ENCODE measurements around the gene ITLN2. TPM values are rescaled to one million over a fixed set of nuclear protein-coding genes. Genes with fewer than 3 reads are reported as not detected.

Gene ITLN2
- total and polyA plus RNA-seq, 2 donors (not counting 3 experiments of a cell fraction or from before 2014, with no cell fraction given) = 0.46 TPM; not detected in 1

DNA sequence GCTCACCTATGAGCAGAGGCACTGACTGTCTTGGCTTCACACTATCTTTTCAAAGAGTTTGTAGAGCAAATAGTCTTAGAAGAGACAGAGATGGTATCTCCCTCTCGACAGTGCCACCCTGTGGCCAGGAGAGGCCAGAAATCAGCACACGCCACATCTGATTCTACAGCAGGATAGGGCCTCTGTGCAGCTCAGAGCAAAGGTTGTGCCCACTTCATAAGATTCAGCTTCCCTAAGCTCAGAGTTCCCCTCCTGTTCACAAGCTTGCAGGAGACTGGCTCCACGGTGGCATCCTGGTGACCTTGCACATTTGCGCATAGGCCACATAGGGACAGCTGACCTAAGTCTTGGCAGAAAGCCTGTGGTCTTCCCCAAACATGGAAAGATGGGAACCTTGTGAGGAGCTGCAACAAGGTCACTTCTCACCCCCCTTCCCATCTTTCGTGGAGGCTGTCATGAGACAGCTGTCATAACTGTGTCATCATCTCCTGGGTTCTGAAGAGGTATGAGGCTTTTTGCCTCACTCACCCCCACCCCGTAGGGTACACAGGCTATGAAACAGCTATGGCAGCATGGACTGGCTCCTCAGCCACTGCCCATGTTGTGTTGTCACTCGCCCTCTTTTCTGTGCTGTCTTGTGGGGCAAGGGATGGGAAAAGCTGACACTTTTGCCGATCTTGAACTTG is 3.0 kb downstream of the ITLN2 start:
- H3K4me2 ChIP-seq (ENCODE audit: insufficient read depth, low read length) = no peak overlapping the region
- H3K4me1 ChIP-seq (ENCODE audit: control insufficient read depth, extremely low read depth, insufficient read depth, low read length) = no peaks in the 10 kb centered on the region
- no peak overlapping the region for H3K27ac ChIP-seq (ENCODE audit: insufficient read depth, low read depth, low read length)
- POLR2A ChIA-PET = no interaction called here
- CTCF ChIA-PET = interaction anchor here (0.6 to 4.8 kb wide), 27 partner anchors 9 to 523 kb away, joined by 3 to 57 read pairs (median 4); partner anchors contain the start of gene F11R
- intact Hi-C loops (cut with micrococcal nuclease) (loop anchor here (1.0 to 2.0 kb wide), 3 partner anchors 116 to 225 kb away; no protein-coding TSS in a partner anchor), dilution Hi-C loops (cut with MboI; ENCODE audit: extremely low pct_ligation_motif_present, low sequenced_read_pairs) (no loop called here)
- no peak overlapping the region for H3K9ac ChIP-seq (replicated peaks; ENCODE audit: extremely low read depth, insufficient read depth, low read length)
- peaks cover 4 to 10% of the 10 kb centered on the region in 2 experiments for H3K27me3 ChIP-seq (ENCODE audit: control insufficient read depth in 2 of 2, insufficient read depth in 2 of 2, low read length in 2 of 2)
- peak; percentile 81 for FAIRE-seq
- H3K9me1 ChIP-seq (replicated peaks; ENCODE audit: control insufficient read depth, extremely low read depth, insufficient read depth, low read length) = no peaks in the 10 kb centered on the region
- H3K79me2 ChIP-seq (ENCODE audit: control insufficient read depth, insufficient read depth, low read length) = no peaks in the 10 kb centered on the region
- BruUV-seq (replicated peaks) = no TSS peak
- no peak overlapping the region for H3K4me3 ChIP-seq (replicated peaks in 1 of 3; ENCODE audit: insufficient read depth in 1 of 3, low read depth in 1 of 3, low read length in 3 of 3)
- TF ChIP-seq GATA2 (IDR thresholded peaks at IDR 0.05; ENCODE audit: insufficient read depth, insufficient read length, low read depth, low read length) (peak; percentile 52), MYC (IDR thresholded peaks at IDR 0.05; ENCODE audit: low read depth, low read length) (no peak), POLR2AphosphoS5 (IDR thresholded peaks at IDR 0.05; ENCODE audit: insufficient read depth, low read depth, low read length) (no peak)
- TF ChIP-seq, protein P1, sequence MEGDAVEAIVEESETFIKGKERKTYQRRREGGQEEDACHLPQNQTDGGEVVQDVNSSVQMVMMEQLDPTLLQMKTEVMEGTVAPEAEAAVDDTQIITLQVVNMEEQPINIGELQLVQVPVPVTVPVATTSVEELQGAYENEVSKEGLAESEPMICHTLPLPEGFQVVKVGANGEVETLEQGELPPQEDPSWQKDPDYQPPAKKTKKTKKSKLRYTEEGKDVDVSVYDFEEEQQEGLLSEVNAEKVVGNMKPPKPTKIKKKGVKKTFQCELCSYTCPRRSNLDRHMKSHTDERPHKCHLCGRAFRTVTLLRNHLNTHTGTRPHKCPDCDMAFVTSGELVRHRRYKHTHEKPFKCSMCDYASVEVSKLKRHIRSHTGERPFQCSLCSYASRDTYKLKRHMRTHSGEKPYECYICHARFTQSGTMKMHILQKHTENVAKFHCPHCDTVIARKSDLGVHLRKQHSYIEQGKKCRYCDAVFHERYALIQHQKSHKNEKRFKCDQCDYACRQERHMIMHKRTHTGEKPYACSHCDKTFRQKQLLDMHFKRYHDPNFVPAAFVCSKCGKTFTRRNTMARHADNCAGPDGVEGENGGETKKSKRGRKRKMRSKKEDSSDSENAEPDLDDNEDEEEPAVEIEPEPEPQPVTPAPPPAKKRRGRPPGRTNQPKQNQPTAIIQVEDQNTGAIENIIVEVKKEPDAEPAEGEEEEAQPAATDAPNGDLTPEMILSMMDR (IDR thresholded peaks at IDR 0.05; ENCODE audit: extremely low read depth in 1 of 2, insufficient read depth in 1 of 2, low read depth in 1 of 2, low read length in 2 of 2) = peak; percentile 73 to 77
- no peaks in the 10 kb centered on the region for H4K20me1 ChIP-seq (replicated peaks; ENCODE audit: control insufficient read depth, extremely low read depth, insufficient read depth, low read length)
- H3K9me3 ChIP-seq (replicated peaks; ENCODE audit: control insufficient read depth, insufficient read depth, low read length) = no peaks in the 10 kb centered on the region
- H2AFZ ChIP-seq (ENCODE audit: low read depth, low read length) = no peak overlapping the region
- peak; percentile 68 for DNase-seq (ENCODE audit: low read depth, low spot score)
- no peaks in the 10 kb centered on the region for H3K36me3 ChIP-seq (ENCODE audit: control insufficient read depth in 2 of 2, extremely low read depth in 1 of 2, insufficient read depth in 2 of 2, low read length in 2 of 2)
